BJ (cell line): Measurements from ENCODE around the gene CTNND2. TPM values are rescaled to one million over a fixed set of nuclear protein-coding genes. Genes with fewer than 3 reads are reported as not detected.

Source experiments
- CTCF ChIA-PET: fragments of 350-600 bp; formaldehyde crosslinking; extraction: SDS; loops from one replicate; lab custom pipeline; 2021; ENCODE audit warnings: antibody characterized with exemption, inconsistent platforms; lab: Yijun Ruan, JAX
- POLR2A ChIA-PET: fragments of 300-600 bp; sonication (Branson Sonifier 250); formaldehyde crosslinking; extraction: SDS; loops from one replicate; lab custom pipeline; 2021; ENCODE audit warnings: antibody characterized with exemption; lab: Charles Lee
- DNase-seq: peaks from one replicate; pipeline ENCODE4 v3.0.0-alpha.2; 2011; ENCODE audit warnings: low read depth
- H3K27me3 ChIP-seq: 2 replicates; pipeline ENCODE4 v1.6.0; 2011; ENCODE audit warnings: low read length; ENCODE audit not compliant: control insufficient read depth, insufficient read depth
- H3K36me3 ChIP-seq: 2 replicates; pipeline ENCODE4 v1.5.1; 2011; ENCODE audit warnings: low read length; ENCODE audit not compliant: control insufficient read depth, insufficient read depth
- H3K4me3 ChIP-seq: 2 replicates; pipeline ENCODE4 v1.5.1; 2011; ENCODE audit warnings: low read depth, mild to moderate bottlenecking, control low read depth, low read length
- CTCF ChIP-seq: IDR thresholded peaks from 2 replicates; pipeline ENCODE4 v1.5.1; 2011; ENCODE audit warnings: low read depth, mild to moderate bottlenecking, control low read depth, inconsistent platforms, low read length, moderate library complexity; ENCODE audit not compliant: insufficient read depth
- polyA plus RNA-seq: library from polyadenylated mRNA; depleted of rRNA; stranded (reverse); fragments of >200 nt; gene quantifications from 2 replicates; pipeline ENCODE4 v1.2.3, GENCODE V29; 2011

Gene CTNND2
- polyA plus RNA-seq, 1 experiment: not detected

GRCh38 chr5:11854936-11855335 is 49.3 kb downstream of the CTNND2 start:
- CTCF ChIA-PET: no interaction called here
- no peak overlapping the region for H3K4me3 ChIP-seq
- POLR2A ChIA-PET: no interaction called here
- no peak for DNase-seq
- TF ChIP-seq CTCF: no peak
- no peaks in the 10 kb centered on the region for H3K36me3 ChIP-seq
- no peaks in the 10 kb centered on the region for H3K27me3 ChIP-seq

GRCh38 chr5:11853796-11854195 is 50.5 kb downstream of the CTNND2 start:
- ChIA-PET POLR2A (no interaction called here), CTCF (no interaction called here)
- no peaks in the 10 kb centered on the region for H3K27me3 ChIP-seq
- no peaks in the 10 kb centered on the region for H3K36me3 ChIP-seq
- DNase-seq: no peak
- H3K4me3 ChIP-seq: no peak overlapping the region
- no peak for TF ChIP-seq CTCF

GRCh38 chr5:11853140-11853539 is 51.1 kb downstream of the CTNND2 start:
- Histone ChIP-seq H3K27me3 (no peaks in the 10 kb centered on the region), H3K4me3 (no peak overlapping the region), H3K36me3 (no peaks in the 10 kb centered on the region)
- DNase-seq: no peak
- TF ChIP-seq CTCF: no peak
- ChIA-PET POLR2A (no interaction called here), CTCF (no interaction called here)

- H3K27me3 ChIP-seq: no peaks in the 10 kb centered on the region
- H3K4me3 ChIP-seq: no peak overlapping the region
- TF ChIP-seq CTCF: no peak
- ChIA-PET POLR2A (no interaction called here), CTCF (no interaction called here)
- H3K36me3 ChIP-seq: no peaks in the 10 kb centered on the region
- DNase-seq: no peak
These were observed 51.5 kb downstream of the CTNND2 start for GRCh38 chr5:11852717-11853087.

- H3K27me3 ChIP-seq: no peaks in the 10 kb centered on the region
- TF ChIP-seq CTCF: no peak
- POLR2A ChIA-PET: no interaction called here
- CTCF ChIA-PET: no interaction called here
- H3K4me3 ChIP-seq: no peak overlapping the region
- DNase-seq: no peak
- no peaks in the 10 kb centered on the region for H3K36me3 ChIP-seq
These were observed 52.1 kb downstream of the CTNND2 start for GRCh38 chr5:11851965-11852716.
